HCT116 (cell line): ENCODE results near the gene PRM3. TPM values are rescaled to one million over a fixed set of nuclear protein-coding genes. Genes with fewer than 3 reads are reported as not detected.

Source experiments
- ATAC-seq: fragments of 200-7000 bp; cut with Tn5 transposase; 2 replicates; pipeline ENCODE4 v1.9.1; 2020; ENCODE audit warnings: mild to moderate bottlenecking, moderate library complexity
- BruUV-seq: library from RNA; stranded (reverse); fragments of 400-500 nt; replicated peaks from 2 replicates; lab custom pipeline; 2021; lab: Mats Ljungman, UMichigan
- CTCF ChIA-PET: fragments of 300-600 bp; sonication (Branson Sonifier 250); formaldehyde crosslinking; loops from one replicate; lab custom pipeline; 2021; ENCODE audit warnings: antibody characterized with exemption; lab: Charles Lee
- POLR2A ChIA-PET: fragments of 300-600, 350-600 bp; sonication (Branson Sonifier 250); formaldehyde crosslinking; loops from one replicate; lab custom pipeline; 2021; ENCODE audit warnings: antibody characterized with exemption; lab: Charles Lee
- RAD21 ChIA-PET, 2 experiments: fragments of 300-600 bp; sonication (Branson Sonifier 250); formaldehyde crosslinking; loops; one replicate each; lab custom pipeline; 2023; ENCODE audit warnings: low total read pairs in 2 of 2; ENCODE audit not compliant: uncharacterized antibody in 2 of 2, unreplicated experiment in 2 of 2, low non-redundant PET in 1 of 2; lab: Charles Lee
- DNase-seq: peaks from one replicate; pipeline ENCODE4 v3.0.0-alpha.2; 2010; ENCODE audit warnings: low read depth, low spot score
- H2AFZ ChIP-seq: fragments of 200-600 bp; shearing (Covaris generic), sonication (generic); 2 replicates; pipeline ENCODE4 v1.6.1; 2017; ENCODE audit warnings: low read depth, mixed run types, mixed read lengths, antibody characterized with exemption, low read length; ENCODE audit not compliant: poor library complexity, severe bottlenecking
- H3K27ac ChIP-seq: 2 replicates; pipeline ENCODE4 v1.5.1; 2012; ENCODE audit warnings: low read depth, low read length
- H3K27me3 ChIP-seq: fragments of 200-600 bp; sonication (generic); 2 replicates; pipeline ENCODE4 v1.6.1; 2016; ENCODE audit warnings: mixed run types, low read length, mixed read lengths; ENCODE audit not compliant: insufficient read depth
- H3K36me3 ChIP-seq, 2 experiments: fragments of 200-500 bp in 1 of 2; fragments of 200-600 bp in 1 of 2; sonication (Bioruptor generic) in 1 of 2; sonication (generic) in 1 of 2; 2 replicates each; pipeline versions ENCODE4 v1.5.1 to v1.6.1; 2014 to 2016; ENCODE audit warnings: low read length in 2 of 2, inconsistent platforms in 1 of 2, mixed read lengths in 1 of 2, mixed run types in 1 of 2; ENCODE audit not compliant: insufficient read depth in 2 of 2, control insufficient read depth in 1 of 2
- H3K4me1 ChIP-seq, 2 experiments: fragments of 200-600 bp in 1 of 2; sonication (generic) in 1 of 2; 2 replicates each; pipeline versions ENCODE4 v1.5.1 to v1.6.1; 2012 to 2017; ENCODE audit warnings: low read length in 2 of 2, inconsistent platforms in 1 of 2, mild to moderate bottlenecking in 1 of 2, mixed read lengths in 1 of 2, mixed run types in 1 of 2, moderate library complexity in 1 of 2; ENCODE audit not compliant: insufficient read depth in 2 of 2, control insufficient read depth in 1 of 2
- H3K4me2 ChIP-seq: fragments of 200-600 bp; sonication (generic); 2 replicates; pipeline ENCODE4 v1.6.1; 2017; ENCODE audit warnings: mixed run types, low read length, mixed read lengths
- H3K4me3 ChIP-seq, 2 experiments: fragments of 200-600 bp in 1 of 2; sonication (generic) in 1 of 2; replicated peaks in 1 of 2; 2 replicates each; pipeline ENCODE4 v1.5.1; 2011 to 2016; ENCODE audit warnings: low read length in 2 of 2, control low read depth in 1 of 2, low read depth in 1 of 2, mild to moderate bottlenecking in 1 of 2, mixed read lengths in 1 of 2, mixed run types in 1 of 2
- H3K79me2 ChIP-seq: fragments of 200-600 bp; sonication (generic); 2 replicates; pipeline ENCODE4 v1.6.1; 2017; ENCODE audit warnings: mild to moderate bottlenecking, mixed run types, low read length, moderate library complexity, mixed read lengths; ENCODE audit not compliant: insufficient read depth
- H3K9ac ChIP-seq: fragments of 200-600 bp; sonication (generic); 2 replicates; pipeline ENCODE4 v1.6.1; 2016; ENCODE audit warnings: low read length, mixed read lengths
- H3K9me2 ChIP-seq: fragments of 200-600 bp; sonication (generic), shearing (Covaris generic); 2 replicates; pipeline ENCODE4 v1.6.1; 2017; ENCODE audit warnings: mixed run types, mild to moderate bottlenecking, moderate library complexity; ENCODE audit not compliant: insufficient read depth
- H3K9me3 ChIP-seq, 2 experiments: fragments of 200-500 bp in 1 of 2; fragments of 200-600 bp in 1 of 2; sonication (Bioruptor generic) in 1 of 2; sonication (generic) in 1 of 2; 2 replicates each; pipeline ENCODE4 v1.6.1; 2014 to 2017; ENCODE audit warnings: low read length in 2 of 2, mixed read lengths in 2 of 2, inconsistent platforms in 1 of 2, low read depth in 1 of 2, mild to moderate bottlenecking in 1 of 2, mixed run types in 1 of 2, moderate library complexity in 1 of 2; ENCODE audit not compliant: control insufficient read depth in 1 of 2, insufficient read depth in 1 of 2
- H4K20me1 ChIP-seq: fragments of 200-600 bp; sonication (generic), shearing (Covaris generic); 2 replicates; pipeline ENCODE4 v1.6.1; 2017; ENCODE audit warnings: mixed run types, mild to moderate bottlenecking, moderate library complexity; ENCODE audit not compliant: insufficient read depth
- ATF3 ChIP-seq: IDR thresholded peaks from 2 replicates; pipeline ENCODE4 v1.6.1; 2012
- CBX3 ChIP-seq: IDR thresholded peaks from 2 replicates; pipeline ENCODE4 v1.6.1; 2012; ENCODE audit warnings: low read depth
- CEBPB ChIP-seq: IDR thresholded peaks from 2 replicates; pipeline ENCODE4 v1.6.1; 2012; ENCODE audit warnings: low read depth
- ELF1 ChIP-seq: IDR thresholded peaks from 2 replicates; pipeline ENCODE4 v1.6.1; 2012; ENCODE audit warnings: low read depth, borderline replicate concordance
- EZH2phosphoT487 ChIP-seq: fragments of 200-600 bp; IDR thresholded peaks from 2 replicates; pipeline ENCODE4 v1.6.1; 2018; ENCODE audit warnings: antibody characterized with exemption, borderline replicate concordance
- JUND ChIP-seq: IDR thresholded peaks from 2 replicates; pipeline ENCODE4 v1.6.1; 2012
- POLR2A ChIP-seq: IDR thresholded peaks from 2 replicates; pipeline ENCODE4 v1.7.0; 2011; ENCODE audit warnings: borderline replicate concordance; ENCODE audit not compliant: insufficient read depth, insufficient read length; ENCODE audit errors: extremely low read depth
- POLR2AphosphoS5 ChIP-seq: IDR thresholded peaks from 2 replicates; pipeline ENCODE4 v1.6.1; 2011; ENCODE audit warnings: mild to moderate bottlenecking, low read depth, low read length, moderate library complexity
- SIN3A ChIP-seq: IDR thresholded peaks from 2 replicates; pipeline ENCODE4 v1.6.1; 2012; ENCODE audit warnings: low read depth
- TCF7L2 ChIP-seq: IDR thresholded peaks from 2 replicates; pipeline ENCODE4 v1.7.0; 2011; ENCODE audit warnings: borderline replicate concordance, inconsistent platforms; ENCODE audit not compliant: insufficient read depth, insufficient read length; ENCODE audit errors: extremely low read depth
- YY1 ChIP-seq: IDR thresholded peaks from 2 replicates; pipeline ENCODE4 v1.6.1; 2011; ENCODE audit warnings: low read length, low read depth, moderate library complexity, mild to moderate bottlenecking; ENCODE audit not compliant: insufficient replicate concordance; ENCODE audit errors: extremely low read depth
- ZBTB33 ChIP-seq: IDR thresholded peaks from 2 replicates; pipeline ENCODE4 v1.6.1; 2011; ENCODE audit warnings: mild to moderate bottlenecking, low read length, moderate library complexity; ENCODE audit not compliant: insufficient replicate concordance; ENCODE audit errors: extremely low read depth
- ZNF274 ChIP-seq: fragments of 200-500 bp; sonication (Bioruptor generic); IDR thresholded peaks from 2 replicates; pipeline ENCODE4 v1.6.1; 2014; ENCODE audit warnings: mild to moderate bottlenecking, low read depth, low read length, inconsistent platforms
- intact Hi-C: fragments of 100-400 bp; cut with micrococcal nuclease; formaldehyde crosslinking; loops from 2 replicates; pipeline ENCODE4 v1.10.0; 2022
- total RNA-seq: library from RNA; stranded (reverse); gene quantifications from one replicate; pipeline ENCODE4 v1.2.1, GENCODE V29; 2021; ENCODE audit not compliant: unreplicated experiment

Gene PRM3
- total RNA-seq, 1 experiment from 2014 or later, result not detected

GRCh38 chr16:11231367-11231970 lies 42.0 kb downstream of the PRM3 start:
- intact Hi-C loops, result no loop called here
- no peak for ATAC-seq
- no peak for DNase-seq
- H4K20me1 ChIP-seq, result no peaks in the 10 kb centered on the region
- no peaks in the 10 kb centered on the region for H3K79me2 ChIP-seq
- RAD21 ChIA-PET, result no interaction called here
- TF ChIP-seq JUND (no peak), TCF7L2 (no peak), EZH2phosphoT487 (no peak), POLR2A (no peak), POLR2AphosphoS5 (no peak), ATF3 (no peak), ZNF274 (no peak), SIN3A (no peak), ZBTB33 (no peak), CBX3 (no peak), ELF1 (no peak), CEBPB (no peak), YY1 (no peak)
- H3K9me3 ChIP-seq, result no peaks in the 10 kb centered on the region
- H3K9me2 ChIP-seq, result no peaks in the 10 kb centered on the region
- H2AFZ ChIP-seq, result no peak overlapping the region
- CTCF ChIA-PET, result no interaction called here
- H3K9ac ChIP-seq, result no peak overlapping the region
- H3K36me3 ChIP-seq, result no peaks in the 10 kb centered on the region
- BruUV-seq, result no TSS peak
- H3K27me3 ChIP-seq, result no peaks in the 10 kb centered on the region
- no peak overlapping the region for H3K4me2 ChIP-seq
- H3K27ac ChIP-seq, result no peak overlapping the region
- POLR2A ChIA-PET, result no interaction called here
- no peak overlapping the region for H3K4me3 ChIP-seq
- peaks cover 4 to 5% of the 10 kb centered on the region in 2 experiments; a peak in 2 of 4 replicates for H3K4me1 ChIP-seq
